NOMO-1 treated with DMSO at 0.1 percent for 48 hours (cell line): Measurements from ENCODE around the gene ETF1.

ENCODE experiments used
- DNase-seq: peaks from one replicate; lab custom pipeline; 2025; ENCODE audit not compliant: unreplicated experiment; lab: John Stamatoyannopoulos, UW

The ETF1 gene

DNA sequence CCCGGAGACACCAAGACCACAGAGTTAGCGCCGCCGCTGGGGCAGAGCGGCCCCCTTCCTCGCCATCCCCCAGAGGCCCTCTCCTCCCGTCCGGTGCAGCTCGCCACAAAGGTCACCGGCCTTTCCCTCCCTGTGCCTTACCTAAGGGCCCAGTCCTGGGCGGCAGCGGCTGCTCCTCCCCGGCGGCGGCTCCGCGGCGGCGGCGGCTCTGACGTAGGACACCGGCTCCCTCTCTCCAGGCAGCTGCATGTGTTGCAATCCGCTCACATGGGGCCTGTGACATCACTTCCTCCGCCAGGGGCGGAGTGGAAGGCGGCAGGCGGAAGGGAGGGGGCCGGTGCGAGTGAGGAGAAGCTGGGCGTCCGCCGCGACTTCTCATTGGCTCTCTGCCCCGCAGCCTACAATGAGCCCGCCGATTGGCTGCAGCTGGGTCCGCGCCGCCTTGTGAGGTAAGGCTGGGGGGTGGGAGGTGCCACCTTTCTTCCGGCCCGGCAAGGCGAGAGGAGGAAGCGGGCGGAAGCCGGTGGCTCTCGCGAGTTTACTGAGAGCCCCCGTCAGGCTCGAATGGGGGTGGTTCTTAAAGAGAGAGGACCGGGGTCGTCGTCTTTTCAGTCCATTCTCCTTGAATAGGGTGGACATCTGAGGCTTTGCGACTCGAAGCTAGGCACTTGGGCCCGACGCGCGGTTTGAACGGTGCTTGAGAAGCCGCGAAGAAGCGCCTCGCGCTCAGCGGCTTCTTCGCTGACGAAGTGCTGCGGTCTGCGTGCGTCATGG lies at the start of gene ETF1:
TSS of gene ETF1 (minus strand) at position 281 of the 774 bp plus-strand sequence. CDS start 318 bp downstream, outside the sequence.
- DNase-seq, result peak; percentile 99

DNA sequence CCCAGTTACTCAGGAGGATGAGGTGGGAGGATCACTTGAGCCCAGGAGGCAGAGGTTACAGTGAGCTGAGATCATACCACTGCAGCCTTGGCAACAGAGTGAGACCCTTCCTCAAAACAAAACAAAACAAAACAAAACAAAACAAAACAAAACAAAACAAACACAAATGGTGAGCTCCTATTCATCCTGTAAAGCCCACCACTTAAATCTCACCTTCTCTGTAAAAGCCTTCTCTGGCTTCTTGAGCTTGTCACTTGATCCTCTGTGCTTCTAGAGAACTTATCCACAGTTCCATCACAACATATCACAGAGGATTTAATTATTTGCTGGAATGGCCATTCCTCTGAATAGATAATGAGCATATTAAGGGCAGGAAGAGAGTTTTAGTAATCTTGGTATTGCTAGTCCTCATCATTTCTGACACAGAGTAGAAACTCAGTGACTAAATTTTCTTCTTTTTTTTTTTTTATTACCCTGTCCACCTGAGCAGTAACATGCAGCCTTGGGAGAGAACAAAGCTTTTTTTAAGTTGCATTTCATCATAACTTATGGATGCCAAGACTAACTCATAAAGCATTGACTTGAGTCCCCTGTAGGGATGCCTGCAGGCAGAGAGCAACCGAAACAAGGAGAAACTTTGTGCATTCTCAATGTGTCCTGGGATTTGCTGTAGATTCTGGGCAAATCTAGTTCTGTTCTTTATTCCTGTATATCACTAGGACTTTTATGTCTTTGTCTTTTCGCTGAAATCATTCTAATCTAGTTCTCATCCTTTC lies 45.2 kb upstream of the ETF1 start:
- no peak for DNase-seq

DNA sequence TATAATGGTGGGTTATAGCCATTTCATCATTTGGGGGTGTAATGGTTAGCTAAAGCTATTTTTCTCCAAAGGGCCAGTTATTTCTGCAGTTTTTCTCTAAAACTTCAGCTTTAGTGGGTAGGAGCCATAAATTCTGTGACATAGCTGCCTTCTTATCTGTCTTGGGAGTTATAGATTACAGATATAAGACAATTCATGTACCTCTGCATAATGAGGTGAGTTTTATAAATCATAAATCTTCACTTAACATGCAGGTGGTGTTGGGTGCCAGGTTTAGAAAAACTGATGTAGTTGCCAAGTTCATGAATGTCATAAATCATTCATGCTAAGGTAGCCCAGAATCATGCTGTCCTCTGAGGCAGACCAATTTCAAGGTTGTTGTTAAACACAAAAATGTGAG lies 42.1 kb upstream of the ETF1 start:
- no peak for DNase-seq

DNA sequence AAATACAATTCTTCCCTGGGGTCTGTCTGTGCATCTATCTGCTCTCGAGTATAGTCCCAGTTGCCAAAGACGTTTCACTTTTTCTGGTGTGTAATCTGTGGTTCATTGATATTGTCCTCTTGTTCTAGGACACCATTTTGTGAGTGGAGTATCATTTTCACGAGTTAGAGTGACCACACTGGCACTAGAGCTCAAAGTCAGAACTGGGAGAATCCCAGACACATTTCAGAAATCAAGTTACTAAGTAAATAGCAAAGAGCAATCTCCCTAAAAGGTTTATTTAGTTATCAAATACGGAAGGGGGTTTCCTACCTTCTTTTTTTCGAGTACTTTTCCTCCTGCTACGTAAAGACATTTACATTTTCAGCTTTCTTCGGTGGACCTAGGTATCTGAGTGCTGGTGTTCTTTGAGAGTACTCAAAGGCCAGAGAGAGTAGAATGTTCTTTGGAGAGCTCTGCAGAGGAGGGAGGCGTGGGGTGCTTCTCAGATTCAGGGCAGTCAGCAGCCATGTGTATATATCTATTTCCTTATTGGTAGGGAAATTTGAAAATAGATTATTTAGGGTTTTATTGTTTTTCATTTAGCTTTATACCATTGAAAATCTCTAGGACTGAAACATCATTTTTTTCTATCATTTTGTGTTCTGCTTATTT lies 41.1 kb upstream of the ETF1 start:
- no peak for DNase-seq

DNA sequence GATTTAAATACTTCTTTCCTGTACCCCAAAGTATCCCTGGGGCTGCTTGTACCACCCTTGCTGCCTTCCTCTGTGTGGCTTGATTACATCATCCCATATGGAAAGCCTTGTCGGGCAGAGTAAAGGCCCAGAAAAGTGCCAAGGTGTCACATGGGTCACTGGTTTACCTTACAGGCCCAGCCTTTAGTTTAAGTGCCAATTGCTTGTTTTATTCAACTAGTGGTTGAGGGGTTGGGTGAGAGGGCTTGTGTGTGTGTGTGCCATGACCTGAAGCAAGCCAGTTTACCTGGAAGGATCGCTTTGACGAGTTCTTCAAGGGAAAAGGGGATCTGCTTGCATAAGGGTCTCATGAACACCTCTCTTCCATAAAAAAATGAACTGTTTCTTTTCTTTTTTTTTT lies 39.9 kb upstream of the ETF1 start:
- no peak for DNase-seq

DNA sequence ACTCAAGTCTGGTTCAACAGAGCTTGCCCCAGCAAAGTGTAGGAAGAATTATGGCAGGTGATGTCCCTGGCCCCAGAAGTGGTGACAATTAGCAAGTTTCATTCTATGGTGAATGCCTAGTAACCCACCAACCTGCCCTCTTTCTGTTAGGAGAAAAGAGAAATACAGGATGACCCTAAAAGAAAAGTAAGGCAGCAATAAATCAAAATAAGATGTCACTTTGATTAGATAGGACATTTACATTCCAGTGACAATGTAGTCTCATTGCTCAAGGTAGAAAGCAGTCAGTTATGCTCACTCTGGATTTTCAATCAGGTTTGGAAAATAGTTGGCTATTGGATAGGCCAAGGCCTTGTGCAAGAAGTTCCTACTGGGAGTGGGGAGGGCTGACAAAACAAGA lies 37.7 kb upstream of the ETF1 start:
- no peak for DNase-seq

DNA sequence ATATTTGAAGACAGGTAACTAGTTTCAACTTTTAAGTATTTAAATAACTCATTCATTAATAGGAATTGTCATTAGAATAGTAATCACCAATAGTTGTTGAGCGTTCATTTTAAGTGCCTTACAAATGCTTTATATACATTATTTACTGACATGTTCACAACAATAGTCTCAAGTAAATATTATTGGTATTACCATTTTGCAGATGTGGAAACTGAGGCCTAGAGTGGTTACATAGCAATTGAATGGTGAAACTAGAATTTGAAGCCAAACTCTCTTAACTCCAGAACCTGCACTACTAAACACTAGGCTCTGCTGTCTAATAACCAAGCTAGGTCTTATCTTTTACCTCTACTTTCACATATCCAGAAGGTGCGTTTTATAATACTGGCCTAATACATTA lies 37.0 kb upstream of the ETF1 start:
- DNase-seq, result no peak

DNA sequence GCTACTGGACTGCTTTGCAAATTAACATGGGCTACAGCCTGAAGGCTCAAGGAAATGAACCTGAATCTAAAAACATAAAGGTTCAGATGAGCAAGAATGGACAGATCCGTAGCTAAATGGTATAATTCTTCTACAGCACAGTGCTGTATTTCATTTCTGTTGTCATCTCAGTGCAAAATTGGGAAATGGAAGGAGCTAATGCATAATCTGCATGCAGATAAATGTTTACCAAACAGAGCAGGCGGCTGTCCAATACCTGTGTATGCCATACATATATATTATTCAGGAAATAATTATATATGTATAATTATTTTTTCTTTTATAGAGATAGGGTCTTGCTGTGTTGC lies 36.5 kb upstream of the ETF1 start:
- no peak for DNase-seq

DNA sequence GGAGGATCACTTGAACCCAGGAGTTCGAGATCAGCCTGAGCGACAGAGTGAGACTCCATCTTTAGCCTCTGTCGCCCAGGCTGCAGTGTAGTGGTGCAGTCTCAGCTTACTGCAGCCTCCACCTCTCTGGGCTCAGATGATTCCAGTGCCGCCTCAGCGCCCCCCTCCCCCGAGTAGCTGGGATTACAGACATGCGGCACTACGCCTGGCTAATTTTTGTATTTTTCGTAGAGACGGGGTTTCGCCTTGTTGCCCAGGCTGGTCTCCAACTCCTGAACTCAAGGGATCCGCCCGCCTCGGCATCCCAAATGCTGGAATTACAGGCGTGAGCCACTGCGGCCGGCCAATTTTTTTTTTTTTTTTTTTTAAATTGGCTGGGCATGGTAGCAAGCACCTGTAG lies 34.4 kb upstream of the ETF1 start:
- no peak for DNase-seq

DNA sequence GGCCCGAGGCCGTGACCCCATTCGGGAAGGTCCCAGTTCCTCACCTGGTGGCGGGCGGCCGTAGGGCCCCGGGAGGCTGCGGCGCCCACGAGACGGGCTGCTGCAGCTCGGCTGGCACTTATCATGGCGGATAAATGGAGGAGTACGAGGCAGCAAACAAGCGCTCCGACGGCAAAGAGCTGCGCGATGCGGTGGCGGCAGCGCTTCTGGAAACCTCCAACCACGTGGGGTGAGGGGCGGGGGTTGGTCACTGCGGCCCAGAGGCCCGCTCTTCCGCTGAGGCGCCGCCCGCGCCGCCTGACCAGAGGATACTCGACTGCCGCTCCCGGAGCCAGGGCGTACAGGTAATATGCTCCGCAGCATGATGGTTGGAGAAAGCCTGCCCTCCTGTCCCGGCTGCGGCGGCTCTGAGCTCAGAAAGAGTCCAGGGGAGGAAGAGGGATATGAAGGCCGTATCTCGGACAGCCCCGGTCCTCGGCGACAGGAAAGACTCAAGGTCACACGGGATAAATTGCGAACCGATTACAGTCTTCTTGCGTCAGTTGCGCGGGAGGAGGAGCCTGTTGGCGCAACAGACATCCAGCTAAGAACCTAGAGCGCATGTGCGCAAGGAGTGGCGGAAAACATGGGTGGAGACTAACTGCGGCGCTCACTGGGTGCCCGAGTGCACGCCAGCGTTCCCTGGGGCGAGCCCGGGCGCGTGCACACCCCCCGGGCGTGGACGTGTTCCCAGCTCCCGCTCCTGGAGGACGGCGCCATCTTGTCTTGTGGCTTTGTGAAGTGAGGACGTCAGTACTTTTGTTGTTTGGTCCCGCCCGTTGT lies 32.4 kb upstream of the ETF1 start, which contains the start of gene HSPA9:
TSS of gene HSPA9 (minus strand) at position 208 of the 822 bp plus-strand sequence. CDS start at position 125, 83 bp downstream.
- DNase-seq, result peak; percentile 98

DNA sequence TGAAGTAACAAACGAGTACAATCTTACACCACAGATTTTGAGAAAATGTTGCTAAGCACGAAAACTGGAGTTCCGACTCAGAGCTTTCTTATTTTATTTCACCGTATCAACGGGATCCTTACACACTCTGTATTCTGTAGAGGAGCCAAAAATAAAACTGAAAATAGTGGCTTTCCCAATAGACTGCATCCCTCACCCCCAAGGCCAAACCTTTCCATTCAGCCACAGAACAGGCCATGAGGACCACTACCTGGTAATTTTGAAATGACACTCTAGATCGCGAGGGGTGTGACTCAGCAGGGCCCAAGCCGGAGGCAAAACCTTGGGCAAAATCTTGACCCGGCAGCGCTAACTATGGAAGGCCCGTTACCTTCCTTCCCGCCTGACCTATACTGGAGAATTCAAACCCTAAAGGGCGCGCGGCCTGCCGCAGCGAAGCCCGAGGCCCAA lies 31.7 kb upstream of the ETF1 start:
- peak; percentile 42 for DNase-seq

DNA sequence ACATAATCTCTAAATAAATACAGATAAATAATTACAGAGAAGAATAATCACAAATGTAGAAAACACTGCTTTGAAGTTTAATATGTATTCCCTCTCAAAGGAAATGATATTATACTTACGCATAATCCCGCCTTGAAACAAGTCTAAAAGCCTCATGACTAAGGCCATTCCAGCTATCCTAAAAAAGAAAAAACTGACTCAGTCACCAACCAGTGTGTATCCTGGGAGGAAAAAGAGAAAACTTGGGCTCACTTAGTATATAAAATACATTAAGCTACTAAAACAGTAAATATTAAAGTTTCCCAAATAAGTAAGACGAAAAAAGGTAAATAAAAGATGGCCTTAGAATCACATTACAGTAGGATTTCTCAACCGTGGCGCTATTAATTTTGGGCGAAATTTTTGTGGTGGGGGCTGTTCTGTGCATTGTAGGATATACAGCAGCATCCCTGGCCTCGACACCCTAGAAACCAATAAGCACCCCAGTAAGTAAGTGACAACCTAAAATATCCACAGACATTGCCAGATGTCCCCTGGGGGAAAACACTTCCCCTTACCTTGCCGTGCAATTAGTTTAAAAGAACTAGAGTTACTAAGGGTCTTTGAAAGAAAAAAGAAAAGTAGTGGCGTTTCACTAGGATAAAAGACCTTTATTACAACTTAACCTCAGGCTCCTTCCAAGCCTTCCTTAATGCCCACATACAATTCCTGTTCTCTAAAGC lies 31.1 kb upstream of the ETF1 start:
- no peak for DNase-seq

DNA sequence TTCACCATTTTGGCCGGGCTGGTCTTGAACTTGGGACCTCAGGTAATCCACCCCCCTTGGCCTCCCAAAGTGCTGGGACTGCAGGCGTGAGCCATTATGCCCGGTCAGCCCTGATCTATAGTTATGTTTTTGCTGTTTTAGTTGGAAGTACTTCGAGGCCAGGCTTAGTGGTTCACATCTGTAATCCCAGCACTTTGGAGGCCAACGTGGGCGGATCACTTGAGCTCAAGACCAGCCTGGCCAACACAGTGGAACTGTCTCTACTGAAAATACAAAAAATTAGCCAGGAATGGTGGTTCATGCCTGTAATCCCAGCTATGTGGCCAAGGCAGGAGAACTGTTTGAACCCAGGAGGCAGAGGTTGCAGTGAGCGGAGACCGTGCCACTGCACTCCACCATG lies 30.2 kb upstream of the ETF1 start:
- DNase-seq, result no peak

DNA sequence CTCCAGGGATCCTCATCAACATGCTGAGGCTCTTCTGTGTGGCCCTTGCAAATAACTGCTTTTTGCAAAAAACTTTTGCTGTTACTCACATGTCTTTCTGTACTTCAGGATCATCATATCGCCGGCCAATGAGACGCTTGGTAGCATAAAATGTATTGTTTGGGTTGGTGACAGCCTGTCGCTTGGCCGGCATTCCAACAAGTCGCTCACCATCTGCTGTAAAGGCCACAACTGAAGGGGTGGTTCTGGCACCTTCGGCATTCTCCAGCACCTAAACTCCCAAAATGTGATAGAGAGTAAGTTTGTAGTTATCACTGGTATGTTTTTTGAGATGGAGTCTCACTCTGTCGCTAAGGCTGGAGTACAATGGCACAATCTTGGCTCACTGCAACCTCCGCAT lies 27.8 kb upstream of the ETF1 start:
- DNase-seq, result no peak

DNA sequence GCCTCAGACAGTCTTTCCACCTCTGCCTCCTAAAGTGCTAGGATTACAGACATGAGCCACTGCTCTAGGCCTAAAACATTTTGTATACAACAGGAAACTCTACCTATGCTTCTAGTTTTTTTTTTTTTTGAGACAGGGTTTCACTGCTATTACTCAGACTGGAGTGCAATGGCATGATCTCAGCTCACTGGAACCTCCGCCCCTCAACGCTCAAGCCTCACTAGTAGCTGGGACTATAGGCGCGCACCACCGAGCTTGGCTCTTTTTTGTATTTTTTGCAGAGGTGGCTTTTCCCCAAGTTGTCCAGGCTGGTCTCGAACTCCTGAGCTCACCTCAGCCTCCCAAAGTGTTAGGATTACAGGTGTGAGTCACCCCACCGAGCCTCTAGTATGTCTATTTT lies 26.7 kb upstream of the ETF1 start:
- DNase-seq, result no peak

DNA sequence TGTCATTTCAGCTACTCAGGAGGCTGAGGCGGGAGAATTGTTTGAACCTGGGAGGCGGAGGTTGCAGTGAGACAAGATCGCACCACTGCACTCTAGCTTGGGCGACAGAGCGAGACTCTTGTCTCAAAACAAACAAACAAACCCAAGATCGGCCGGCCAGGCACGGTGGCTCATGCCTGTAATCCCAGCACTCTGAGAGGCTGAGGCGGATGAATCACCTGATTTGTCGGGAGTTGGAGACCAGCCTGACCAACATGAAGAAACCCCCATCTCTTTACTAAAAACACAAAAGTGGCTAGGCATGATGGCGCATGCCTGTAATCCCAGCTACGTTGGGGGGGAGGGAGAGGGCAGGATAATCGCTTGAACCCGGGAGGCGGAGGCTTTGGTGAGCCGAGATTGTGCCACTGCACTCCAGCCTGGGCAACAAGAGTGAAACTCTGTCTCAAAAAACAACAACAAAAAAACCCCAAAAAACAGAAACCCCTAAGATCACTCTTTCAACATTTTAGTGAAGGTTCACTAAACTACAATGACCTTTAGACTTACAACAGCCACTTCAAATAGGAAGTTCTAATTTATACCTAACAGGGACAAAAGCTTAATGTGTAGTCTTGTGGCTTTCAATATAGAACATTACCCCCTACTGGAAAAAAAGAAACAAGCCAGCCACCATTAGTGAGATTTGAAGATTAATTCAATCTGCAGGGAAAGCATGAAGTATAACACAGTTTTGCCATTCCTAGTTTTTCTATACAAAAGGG lies 25.2 kb upstream of the ETF1 start:
- DNase-seq, result no peak

DNA sequence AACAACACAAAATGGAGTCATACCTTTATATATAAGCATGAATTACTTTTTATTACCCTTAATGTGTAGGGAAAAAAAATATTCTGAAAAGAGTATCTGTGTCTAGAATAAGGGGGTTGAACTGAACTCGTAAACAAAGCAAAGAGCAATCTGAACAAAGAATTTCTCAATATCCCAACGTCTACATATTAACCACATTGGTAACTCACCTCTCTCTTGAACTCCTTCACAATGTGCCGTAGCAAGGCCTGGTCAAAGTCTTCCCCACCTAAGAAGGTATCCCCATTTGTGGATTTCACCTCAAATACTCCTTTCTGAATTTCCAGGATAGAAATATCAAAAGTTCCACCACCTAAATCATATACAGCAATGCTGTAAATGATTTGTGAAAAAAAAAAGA lies 23.8 kb upstream of the ETF1 start:
- no peak for DNase-seq

DNA sequence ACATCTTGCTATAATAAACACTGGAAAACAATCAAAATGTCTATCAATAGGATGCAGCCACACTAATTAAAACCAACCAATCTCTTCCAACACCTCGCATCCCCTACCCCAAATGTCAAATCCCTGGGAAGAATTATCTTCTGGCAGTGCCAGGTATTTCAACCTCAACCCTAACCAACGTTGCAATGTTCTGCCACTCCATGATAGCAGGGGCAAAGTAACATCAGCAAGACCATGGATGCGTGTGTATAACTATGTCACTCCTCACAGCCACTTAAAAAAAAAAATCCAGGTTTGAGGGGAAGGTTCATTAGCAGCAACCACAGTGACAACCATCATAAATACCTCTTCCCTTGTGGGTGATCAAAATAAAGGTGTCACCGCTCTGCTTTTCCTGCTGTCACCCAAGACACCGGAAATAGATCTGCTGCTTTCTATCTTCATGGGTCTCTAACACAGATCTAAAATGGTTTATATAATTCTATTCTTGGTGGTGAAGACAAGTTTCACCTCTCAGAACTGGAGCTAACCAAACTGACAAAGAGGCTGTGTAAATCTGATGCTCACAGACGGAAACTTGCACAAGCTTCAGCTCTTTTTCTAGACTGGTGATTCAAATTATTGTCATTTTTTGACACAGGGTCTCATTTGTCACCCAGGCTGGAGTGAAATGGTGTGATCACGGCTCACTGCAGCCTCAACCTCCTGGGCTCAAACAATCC lies 22.2 kb upstream of the ETF1 start:
- DNase-seq, result no peak

DNA sequence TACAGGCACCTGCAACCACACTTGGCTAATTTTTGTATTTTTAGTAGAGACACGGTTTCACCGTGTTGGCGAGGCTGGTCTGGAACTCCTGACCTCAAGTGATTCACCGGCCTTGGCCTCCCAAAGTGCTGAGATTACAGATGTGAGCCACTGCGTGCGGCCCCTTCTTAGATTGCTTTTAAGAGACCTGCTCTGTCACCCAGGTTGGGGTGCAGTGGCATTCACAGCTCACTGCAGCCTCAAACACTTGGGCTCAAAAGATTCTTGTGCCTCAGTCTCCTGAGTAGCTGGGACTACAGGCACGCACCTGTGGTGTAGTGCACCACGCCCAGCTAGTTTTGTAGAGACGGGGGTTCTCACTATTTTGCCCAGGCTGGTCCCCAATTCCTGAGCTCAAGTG lies 21.2 kb upstream of the ETF1 start:
- DNase-seq, result no peak
